MM.1S (cell line): Measurements from ENCODE around the gene DCAF11.

ENCODE experiments used
- EZH2phosphoT487 ChIP-seq: fragments of 300-600 bp; sonication (generic); IDR thresholded peaks from 2 replicates; pipeline ENCODE4 v1.6.1; 2018; ENCODE audit warnings: antibody characterized with exemption, low read length
- TF ChIP-seq, protein P1 (sequence below): fragments of 300-600 bp; sonication (generic); IDR thresholded peaks from 2 replicates; pipeline ENCODE4 v1.5.1; 2016; ENCODE audit warnings: antibody characterized with exemption, low read length, mixed read lengths

DNA sequence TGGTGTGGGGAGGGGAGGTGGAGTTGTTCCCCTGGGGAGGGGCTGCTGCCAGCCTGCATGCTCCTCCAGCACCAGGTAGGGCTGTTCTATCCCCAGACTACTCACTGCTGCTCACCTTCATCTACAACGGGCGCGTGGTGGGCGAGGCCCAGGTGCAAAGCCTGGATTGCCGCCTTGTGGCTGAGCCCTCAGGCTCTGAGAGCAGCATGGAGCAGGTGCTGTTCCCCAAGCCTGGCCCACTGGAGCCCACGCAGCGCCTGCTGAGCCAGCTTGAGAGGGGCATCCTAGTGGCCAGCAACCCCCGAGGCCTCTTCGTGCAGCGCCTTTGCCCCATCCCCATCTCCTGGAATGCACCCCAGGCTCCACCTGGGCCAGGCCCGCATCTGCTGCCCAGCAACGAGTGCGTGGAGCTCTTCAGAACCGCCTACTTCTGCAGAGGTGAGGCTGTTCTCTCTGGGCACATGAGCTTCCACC, 50.0 kb downstream of the DCAF11 start:
- TF ChIP-seq, protein P1, sequence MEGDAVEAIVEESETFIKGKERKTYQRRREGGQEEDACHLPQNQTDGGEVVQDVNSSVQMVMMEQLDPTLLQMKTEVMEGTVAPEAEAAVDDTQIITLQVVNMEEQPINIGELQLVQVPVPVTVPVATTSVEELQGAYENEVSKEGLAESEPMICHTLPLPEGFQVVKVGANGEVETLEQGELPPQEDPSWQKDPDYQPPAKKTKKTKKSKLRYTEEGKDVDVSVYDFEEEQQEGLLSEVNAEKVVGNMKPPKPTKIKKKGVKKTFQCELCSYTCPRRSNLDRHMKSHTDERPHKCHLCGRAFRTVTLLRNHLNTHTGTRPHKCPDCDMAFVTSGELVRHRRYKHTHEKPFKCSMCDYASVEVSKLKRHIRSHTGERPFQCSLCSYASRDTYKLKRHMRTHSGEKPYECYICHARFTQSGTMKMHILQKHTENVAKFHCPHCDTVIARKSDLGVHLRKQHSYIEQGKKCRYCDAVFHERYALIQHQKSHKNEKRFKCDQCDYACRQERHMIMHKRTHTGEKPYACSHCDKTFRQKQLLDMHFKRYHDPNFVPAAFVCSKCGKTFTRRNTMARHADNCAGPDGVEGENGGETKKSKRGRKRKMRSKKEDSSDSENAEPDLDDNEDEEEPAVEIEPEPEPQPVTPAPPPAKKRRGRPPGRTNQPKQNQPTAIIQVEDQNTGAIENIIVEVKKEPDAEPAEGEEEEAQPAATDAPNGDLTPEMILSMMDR, result no peak
- TF ChIP-seq EZH2phosphoT487, result no peak
